8988T (cell line): ENCODE data around the gene CELF6.
A peak's percentile ranks its signal among the peaks of the same experiment; 100 is the strongest.

ENCODE experiments used
- DNase-seq: peaks from one replicate; pipeline ENCODE4 v3.0.0; 2011

CELF6 gene

GRCh38 chr15:72271221-72271620 lies 48.7 kb downstream of the CELF6 start:
- DNase-seq, result no peak

- DNase-seq, result no peak
Measured at GRCh38 chr15:72269739-72270138, 50.2 kb downstream of the CELF6 start.

GRCh38 chr15:72265031-72265430 lies 54.9 kb downstream of the CELF6 start:
- DNase-seq, result no peak

GRCh38 chr15:72252663-72253299 lies 67.2 kb downstream of the CELF6 start:
- no peak for DNase-seq

- no peak for DNase-seq
Measured at GRCh38 chr15:72249142-72249810, 70.7 kb downstream of the CELF6 start.

GRCh38 chr15:72248514-72248913 lies 71.4 kb downstream of the CELF6 start:
- no peak for DNase-seq

- no peak for DNase-seq
Measured at GRCh38 chr15:72242775-72243370, 77.1 kb downstream of the CELF6 start.

GRCh38 chr15:72239652-72240051 lies 80.3 kb downstream of the CELF6 start:
- DNase-seq, result no peak

GRCh38 chr15:72238586-72238985 lies 81.4 kb downstream of the CELF6 start:
- no peak for DNase-seq

GRCh38 chr15:72237853-72238224 lies 82.1 kb downstream of the CELF6 start:
- DNase-seq, result no peak

- peak; percentile 50 for DNase-seq
Measured at GRCh38 chr15:72237029-72237852, 82.7 kb downstream of the CELF6 start.

- DNase-seq, result no peak
Measured at GRCh38 chr15:72236381-72237003, 83.5 kb downstream of the CELF6 start.

GRCh38 chr15:72235298-72235697 lies 84.7 kb downstream of the CELF6 start:
- no peak for DNase-seq
